H9 (cell line): Measurements from ENCODE around the gene DMD. TPM values are rescaled to one million over a fixed set of nuclear protein-coding genes. Genes with fewer than 3 reads are reported as not detected.

ENCODE experiments used
- DNase-seq: peaks from one replicate; pipeline ENCODE4 v3.0.0-alpha.2; 2017
- H2AFZ ChIP-seq: one replicate; pipeline ENCODE4 v1.6.1; 2013; ENCODE audit warnings: mild to moderate bottlenecking, low read length, control low read depth, moderate library complexity
- H2AK5ac ChIP-seq: 2 replicates; pipeline ENCODE4 v1.6.1; 2013; ENCODE audit warnings: low read length, control low read depth, mixed read lengths; ENCODE audit not compliant: insufficient read length
- H2BK120ac ChIP-seq: one replicate; pipeline ENCODE4 v1.6.1; 2013; ENCODE audit warnings: low read depth, mild to moderate bottlenecking, low read length, control low read depth, inconsistent platforms; ENCODE audit not compliant: poor library complexity, severe bottlenecking
- H2BK12ac ChIP-seq: 2 replicates; pipeline ENCODE4 v1.6.1; 2013; ENCODE audit warnings: low read length, control low read depth, mixed read lengths, low read depth; ENCODE audit not compliant: insufficient read length
- H2BK15ac ChIP-seq: 2 replicates; pipeline ENCODE4 v1.6.1; 2013; ENCODE audit warnings: low read depth, low read length, control low read depth
- H2BK20ac ChIP-seq: one replicate; pipeline ENCODE4 v1.6.1; 2013; ENCODE audit warnings: low read depth, mild to moderate bottlenecking, low read length, control low read depth, inconsistent platforms; ENCODE audit not compliant: poor library complexity, severe bottlenecking
- H2BK5ac ChIP-seq: 2 replicates; pipeline ENCODE4 v1.6.1; 2013; ENCODE audit warnings: low read length, control low read depth, mixed read lengths; ENCODE audit not compliant: insufficient read length
- H3K14ac ChIP-seq: 2 replicates; pipeline ENCODE4 v1.6.1; 2013; ENCODE audit warnings: low read length, control low read depth; ENCODE audit not compliant: insufficient read depth
- H3K18ac ChIP-seq: 2 replicates; pipeline ENCODE4 v1.6.1; 2013; ENCODE audit warnings: low read depth, mild to moderate bottlenecking, mixed read lengths, low read length, control low read depth; ENCODE audit not compliant: insufficient read length
- H3K23ac ChIP-seq: 2 replicates; pipeline ENCODE4 v1.6.1; 2013; ENCODE audit warnings: low read length, control low read depth, mixed read lengths, low read depth; ENCODE audit not compliant: insufficient read length
- H3K23me2 ChIP-seq: 2 replicates; pipeline ENCODE4 v1.6.1; 2013; ENCODE audit warnings: low read depth, mild to moderate bottlenecking, mixed read lengths, low read length, control low read depth; ENCODE audit not compliant: insufficient read length, poor library complexity, severe bottlenecking
- H3K27ac ChIP-seq: 2 replicates; pipeline ENCODE4 v1.5.1; 2013; ENCODE audit warnings: low read length, control low read depth, mixed read lengths, low read depth; ENCODE audit not compliant: insufficient read length
- H3K27me3 ChIP-seq: 2 replicates; pipeline ENCODE4 v1.6.1; 2013; ENCODE audit warnings: low read length, control low read depth, inconsistent platforms; ENCODE audit not compliant: insufficient read depth
- H3K4ac ChIP-seq: 2 replicates; pipeline ENCODE4 v1.6.1; 2013; ENCODE audit warnings: low read depth, mild to moderate bottlenecking, control low read depth, inconsistent platforms, low read length, moderate library complexity
- H3K4me1 ChIP-seq: 2 replicates; pipeline ENCODE4 v1.6.1; 2013; ENCODE audit warnings: low read length, control low read depth, inconsistent platforms; ENCODE audit not compliant: insufficient read depth
- H3K4me2 ChIP-seq: 2 replicates; pipeline ENCODE4 v1.6.1; 2013; ENCODE audit warnings: low read length, control low read depth, mixed read lengths; ENCODE audit not compliant: insufficient read length, insufficient read depth
- H3K56ac ChIP-seq: 2 replicates; pipeline ENCODE4 v1.6.1; 2013; ENCODE audit warnings: low read depth, mild to moderate bottlenecking, mixed read lengths, low read length, control low read depth; ENCODE audit not compliant: insufficient read length
- H3K79me1 ChIP-seq: 2 replicates; pipeline ENCODE4 v1.6.1; 2013; ENCODE audit warnings: low read depth, mild to moderate bottlenecking, moderate library complexity, low read length, control low read depth, inconsistent platforms; ENCODE audit not compliant: insufficient read depth, poor library complexity, severe bottlenecking
- H3K79me2 ChIP-seq: 2 replicates; pipeline ENCODE4 v1.6.1; 2013; ENCODE audit warnings: low read length, control low read depth, inconsistent platforms; ENCODE audit not compliant: insufficient read depth
- H3K9ac ChIP-seq: 2 replicates; pipeline ENCODE4 v1.6.1; 2013; ENCODE audit warnings: low read length, control low read depth, mixed read lengths; ENCODE audit not compliant: insufficient read length; ENCODE audit errors: extremely low read depth
- H3K9me3 ChIP-seq: one replicate; pipeline ENCODE4 v1.6.1; 2013; ENCODE audit warnings: low read depth, low read length, inconsistent platforms; ENCODE audit not compliant: control insufficient read depth
- H3T11ph ChIP-seq: one replicate; pipeline ENCODE4 v1.6.1; 2013; ENCODE audit warnings: mild to moderate bottlenecking, low read length, control low read depth, inconsistent platforms
- H4K20me1 ChIP-seq: one replicate; pipeline ENCODE4 v1.6.1; 2013; ENCODE audit not compliant: control insufficient read depth, insufficient read length, insufficient read depth
- H4K5ac ChIP-seq: 2 replicates; pipeline ENCODE4 v1.6.1; 2013; ENCODE audit warnings: low read depth, mild to moderate bottlenecking, mixed read lengths, low read length, control low read depth; ENCODE audit not compliant: insufficient read length
- H4K8ac ChIP-seq: replicated peaks from 2 replicates; pipeline ENCODE4 v1.6.1; 2013; ENCODE audit warnings: low read length, control low read depth, mixed read lengths, low read depth; ENCODE audit not compliant: insufficient read length
- H4K91ac ChIP-seq: 2 replicates; pipeline ENCODE4 v1.6.1; 2013; ENCODE audit warnings: low read depth, mild to moderate bottlenecking, moderate library complexity, mixed read lengths, low read length, control low read depth; ENCODE audit not compliant: insufficient read length
- H3K27ac Mint-ChIP-seq, 3 experiments: 2 replicates in 2 of 3; 3 replicates in 1 of 3; pipeline ENCODE4 v1.8.0; 2020 to 2021; ENCODE audit warnings: mixed read lengths in 3 of 3, mild to moderate bottlenecking in 1 of 3, moderate library complexity in 1 of 3
- H3K27me3 Mint-ChIP-seq: 2 replicates; pipeline ENCODE4 v1.8.0; 2021; ENCODE audit warnings: low read depth, mild to moderate bottlenecking, moderate library complexity, mixed read lengths
- H3K36me3 Mint-ChIP-seq, 3 experiments: 2 replicates in 2 of 3; 3 replicates in 1 of 3; pipeline ENCODE4 v1.8.0; 2020 to 2021; ENCODE audit warnings: low read depth in 3 of 3, mixed read lengths in 3 of 3; ENCODE audit not compliant: insufficient read depth in 1 of 3
- H3K4me1 Mint-ChIP-seq, 2 experiments: 2 replicates each; pipeline ENCODE4 v1.8.0; 2020; ENCODE audit warnings: mixed read lengths in 2 of 2
- H3K4me3 Mint-ChIP-seq, 2 experiments: 2 replicates in 1 of 2; 3 replicates in 1 of 2; pipeline ENCODE4 v1.8.0; 2020 to 2021; ENCODE audit warnings: mild to moderate bottlenecking in 2 of 2, mixed read lengths in 2 of 2, moderate library complexity in 1 of 2
- H3K9me3 Mint-ChIP-seq, 2 experiments: 2 replicates in 1 of 2; 3 replicates in 1 of 2; pipeline ENCODE4 v1.8.0; 2020; ENCODE audit warnings: mild to moderate bottlenecking in 2 of 2, mixed read lengths in 2 of 2, moderate library complexity in 1 of 2
- WGBS: extraction: QIAGEN DNeasy Blood & Tissue Kit; methylation state at CpG from one replicate; pipeline ENCODE4 v1.1.7; 2013; ENCODE audit warnings: missing lambda C conversion rate, low lambda C conversion rate, mixed read lengths; ENCODE audit not compliant: insufficient read length; ENCODE audit errors: extremely low coverage; 5-methylcytosine and 5-hydroxymethylcytosine counted together
- total RNA-seq: library from RNA; stranded (reverse); gene quantifications from 2 replicates; pipeline ENCODE4 v1.2.1, GENCODE V29; 2021
- TF ChIP-seq, protein P1 (sequence below): fragments of 200-600 bp; sonication (generic); conservative IDR thresholded peaks from 3 replicates; pipeline ENCODE4 v1.8.0; 2021; ENCODE audit warnings: antibody characterized with exemption, mild to moderate bottlenecking

The DMD gene
- total RNA-seq, 1 experiment from 2014 or later: 3.8 TPM

- Histone ChIP-seq H4K5ac (no peak overlapping the region), H2AK5ac (no peak overlapping the region), H2BK120ac (no peak overlapping the region), H3K23me2 (no peaks in the 10 kb centered on the region), H2BK15ac (no peak overlapping the region), H2BK5ac (no peak overlapping the region), H2AFZ (no peak overlapping the region), H3K23ac (no peak overlapping the region), H3K56ac (no peak overlapping the region), H4K91ac (no peak overlapping the region), H2BK12ac (no peak overlapping the region), H3K9ac (no peak overlapping the region), H3K4me1 (no peaks in the 10 kb centered on the region), H3T11ph (no peak overlapping the region), H3K79me1 (no peaks in the 10 kb centered on the region), H4K20me1 (no peaks in the 10 kb centered on the region), H3K4me2 (no peak overlapping the region), H3K27me3 (no peaks in the 10 kb centered on the region), H3K18ac (no peak overlapping the region), H3K27ac (no peak overlapping the region), H3K14ac (no peak overlapping the region), H3K9me3 (no peaks in the 10 kb centered on the region), H3K4ac (no peak overlapping the region), H4K8ac (no peak overlapping the region), H2BK20ac (no peak overlapping the region), H3K79me2 (no peaks in the 10 kb centered on the region)
- no peaks in the 10 kb centered on the region for H3K27me3 Mint-ChIP-seq
- DNase-seq: no peak
- no peak overlapping the region for H3K27ac Mint-ChIP-seq
- peaks cover 6 to 24% (median 8%) of the 10 kb centered on the region in 3 experiments for H3K36me3 Mint-ChIP-seq
- WGBS: no CpG with 5 or more reads among the region's 4 CpGs
- no peak overlapping the region for H3K4me3 Mint-ChIP-seq
- no peaks in the 10 kb centered on the region for H3K4me1 Mint-ChIP-seq
- TF ChIP-seq, protein P1, sequence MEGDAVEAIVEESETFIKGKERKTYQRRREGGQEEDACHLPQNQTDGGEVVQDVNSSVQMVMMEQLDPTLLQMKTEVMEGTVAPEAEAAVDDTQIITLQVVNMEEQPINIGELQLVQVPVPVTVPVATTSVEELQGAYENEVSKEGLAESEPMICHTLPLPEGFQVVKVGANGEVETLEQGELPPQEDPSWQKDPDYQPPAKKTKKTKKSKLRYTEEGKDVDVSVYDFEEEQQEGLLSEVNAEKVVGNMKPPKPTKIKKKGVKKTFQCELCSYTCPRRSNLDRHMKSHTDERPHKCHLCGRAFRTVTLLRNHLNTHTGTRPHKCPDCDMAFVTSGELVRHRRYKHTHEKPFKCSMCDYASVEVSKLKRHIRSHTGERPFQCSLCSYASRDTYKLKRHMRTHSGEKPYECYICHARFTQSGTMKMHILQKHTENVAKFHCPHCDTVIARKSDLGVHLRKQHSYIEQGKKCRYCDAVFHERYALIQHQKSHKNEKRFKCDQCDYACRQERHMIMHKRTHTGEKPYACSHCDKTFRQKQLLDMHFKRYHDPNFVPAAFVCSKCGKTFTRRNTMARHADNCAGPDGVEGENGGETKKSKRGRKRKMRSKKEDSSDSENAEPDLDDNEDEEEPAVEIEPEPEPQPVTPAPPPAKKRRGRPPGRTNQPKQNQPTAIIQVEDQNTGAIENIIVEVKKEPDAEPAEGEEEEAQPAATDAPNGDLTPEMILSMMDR: no peak
- peaks cover 45 to 63% of the 10 kb centered on the region in 2 experiments for H3K9me3 Mint-ChIP-seq
These were observed 2029.9 kb downstream of the DMD start for GRCh38 chrX:31181377-31182000.
